GM12891 (cell line): Measurements from ENCODE around the gene HSPBP1.

Source experiments
- DNase-seq: peaks from one replicate; pipeline ENCODE4 v3.0.0; 2011; ENCODE audit warnings: low spot score; ENCODE audit not compliant: insufficient read length
- FAIRE-seq: peaks from 2 replicates; lab custom pipeline; 2011; peaks lifted over from hg19 to GRCh38; lab: Jason Lieb, UNC
- PAX5 ChIP-seq: IDR thresholded peaks from 2 replicates; pipeline ENCODE4 v1.6.1; 2011; ENCODE audit warnings: low read length, moderate library complexity, mild to moderate bottlenecking; ENCODE audit not compliant: insufficient read depth, severe bottlenecking
- POLR2A ChIP-seq: IDR thresholded peaks from 2 replicates; pipeline ENCODE4 v1.6.1; 2011; ENCODE audit warnings: low read depth, low read length, control low read depth
- POLR2AphosphoS5 ChIP-seq: IDR thresholded peaks from 2 replicates; pipeline ENCODE4 v1.6.1; 2011; ENCODE audit warnings: low read depth, low read length, control low read depth
- POU2F2 ChIP-seq: IDR thresholded peaks from 2 replicates; pipeline ENCODE4 v1.6.1; 2011; ENCODE audit warnings: low read depth, mild to moderate bottlenecking, control low read depth, low read length, moderate library complexity
- SPI1 ChIP-seq: IDR thresholded peaks from 2 replicates; pipeline ENCODE4 v1.6.1; 2011; ENCODE audit warnings: low read depth, low read length, control low read depth
- TAF1 ChIP-seq: IDR thresholded peaks from 2 replicates; pipeline ENCODE4 v1.6.1; 2011; ENCODE audit warnings: low read depth, low read length, control low read depth

HSPBP1 gene

GRCh38 chr19:55305983-55306562 lies 26.2 kb upstream of the HSPBP1 start:
- DNase-seq = no peak
- no peak for TF ChIP-seq SPI1
- no peak for FAIRE-seq

DNA sequence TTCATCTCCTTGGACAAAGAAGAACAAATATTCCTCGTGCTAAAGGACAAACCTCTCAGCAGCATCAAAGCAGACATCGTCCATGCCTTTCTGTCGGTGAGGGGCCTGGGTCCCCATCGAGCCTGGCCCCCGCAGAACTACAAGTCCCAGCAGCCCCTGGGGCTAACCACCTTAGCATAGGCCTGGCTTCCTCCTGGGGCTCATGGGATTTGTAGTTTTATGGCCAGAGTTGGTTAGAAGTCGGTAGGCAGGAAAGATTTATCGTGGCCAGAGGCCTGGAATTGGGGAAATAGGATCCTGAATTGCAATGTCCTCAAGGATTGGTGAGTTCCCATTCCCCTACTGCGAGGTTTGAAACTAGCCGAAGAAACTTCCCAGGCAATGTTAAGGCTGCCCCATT lies 25.6 kb upstream of the HSPBP1 start:
- TF ChIP-seq POU2F2 (no peak), TAF1 (no peak), POLR2A (no peak), POLR2AphosphoS5 (no peak), PAX5 (no peak), SPI1 (no peak)
- peak; percentile 59 for DNase-seq
- no peak for FAIRE-seq

- TF ChIP-seq POLR2A (no peak), PAX5 (no peak), TAF1 (no peak), POLR2AphosphoS5 (no peak), SPI1 (no peak), POU2F2 (no peak)
- FAIRE-seq = no peak
- DNase-seq = no peak
These were observed 25.1 kb upstream of the HSPBP1 start for GRCh38 chr19:55304980-55305379.

DNA sequence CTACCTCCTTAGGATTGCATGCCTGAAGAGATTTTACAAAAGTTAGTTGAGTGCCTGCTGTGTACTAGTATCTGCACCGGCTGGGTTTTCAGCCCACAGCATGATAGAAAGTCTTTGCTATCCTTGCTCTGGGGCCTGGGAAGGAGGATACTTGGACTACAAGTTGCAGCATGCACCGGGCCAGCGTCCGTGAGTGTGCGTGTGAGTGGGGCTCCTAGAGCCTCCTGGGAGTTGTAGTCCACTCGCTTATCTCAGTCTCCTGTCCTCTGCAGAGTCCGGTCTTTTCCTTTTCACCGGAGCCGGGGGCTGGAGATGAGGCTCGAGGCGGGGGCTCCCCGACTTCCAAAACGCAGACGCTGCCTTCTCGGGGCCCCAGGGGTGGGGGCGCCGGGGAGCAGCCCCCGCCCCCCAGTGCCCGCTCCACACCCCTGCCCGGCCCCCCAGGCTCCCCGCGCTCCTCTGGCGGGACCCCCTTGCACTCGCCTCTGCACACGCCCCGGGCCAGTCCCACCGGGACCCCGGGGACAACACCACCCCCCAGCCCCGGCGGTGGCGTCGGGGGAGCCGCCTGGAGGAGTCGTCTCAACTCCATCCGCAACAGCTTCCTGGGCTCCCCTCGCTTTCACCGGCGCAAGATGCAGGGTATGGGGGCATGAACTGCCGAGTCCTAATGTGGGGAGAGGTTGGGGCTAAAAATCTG lies 24.5 kb upstream of the HSPBP1 start:
- TF ChIP-seq PAX5 (no peak), POU2F2 (no peak), POLR2AphosphoS5 (no peak), SPI1 (no peak), TAF1 (no peak), POLR2A (no peak)
- no peak for DNase-seq
- no peak for FAIRE-seq

GRCh38 chr19:55303477-55303876 lies 23.6 kb upstream of the HSPBP1 start:
- no peak for FAIRE-seq

GRCh38 chr19:55302318-55302703 lies 22.4 kb upstream of the HSPBP1 start:
- DNase-seq (no peak), FAIRE-seq (no peak)
- TF ChIP-seq POU2F2 (no peak), SPI1 (no peak), POLR2AphosphoS5 (no peak), TAF1 (no peak), POLR2A (no peak), PAX5 (no peak)

More at GRCh38 chr19:55303477-55303876, 23.6 kb upstream of the HSPBP1 start:
- TF ChIP-seq POU2F2 (no peak), TAF1 (no peak), POLR2A (no peak), PAX5 (no peak), POLR2AphosphoS5 (no peak), SPI1 (no peak)
- no peak for DNase-seq

- FAIRE-seq (peak; percentile 99), DNase-seq (peak; percentile 97)
- TF ChIP-seq TAF1 = no peak
- no peak for TF ChIP-seq POU2F2
- no peak for TF ChIP-seq PAX5
- TF ChIP-seq POLR2A = no peak
- no peak for TF ChIP-seq POLR2AphosphoS5
- TF ChIP-seq SPI1 = no peak
These were observed 21.8 kb upstream of the HSPBP1 start for GRCh38 chr19:55301459-55302317.

GRCh38 chr19:55300886-55301458 lies 21.1 kb upstream of the HSPBP1 start:
- DNase-seq (no peak), FAIRE-seq (no peak)
- TF ChIP-seq POU2F2 = no peak
- TF ChIP-seq PAX5 = no peak
- no peak for TF ChIP-seq POLR2AphosphoS5
- TF ChIP-seq SPI1 = no peak
- no peak for TF ChIP-seq TAF1
- TF ChIP-seq POLR2A = no peak

DNA sequence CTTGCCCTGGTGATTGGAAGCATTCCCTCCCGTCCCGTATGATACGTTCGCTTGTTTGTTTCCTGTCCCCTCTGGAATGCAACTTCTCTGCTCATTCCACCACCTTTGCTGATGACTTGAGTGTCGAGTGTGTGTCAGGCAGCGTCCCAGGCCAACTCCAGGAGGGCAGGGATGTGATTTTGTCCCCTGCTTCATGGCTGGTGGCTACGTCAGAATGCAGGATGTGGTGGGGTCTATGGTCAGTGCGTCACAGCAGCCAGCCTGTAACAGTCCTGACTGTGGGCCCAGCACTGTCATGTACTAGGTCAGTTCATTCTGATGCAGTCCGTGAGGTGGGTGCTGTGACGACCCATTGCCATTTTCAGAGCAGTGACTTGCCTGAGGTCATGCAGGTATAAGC lies 20.1 kb upstream of the HSPBP1 start:
- no peak for FAIRE-seq
- no peak for DNase-seq
- TF ChIP-seq PAX5 (no peak), POU2F2 (no peak), TAF1 (no peak), SPI1 (no peak), POLR2AphosphoS5 (no peak), POLR2A (no peak)

- DNase-seq (no peak), FAIRE-seq (no peak)
- no peak for TF ChIP-seq PAX5
- no peak for TF ChIP-seq TAF1
These were observed 17.4 kb upstream of the HSPBP1 start for GRCh38 chr19:55297267-55297666.
